GM12891 (cell line): ENCODE results near the gene TES.

Experiments
- SPI1 ChIP-seq: IDR thresholded peaks from 2 replicates; pipeline ENCODE4 v1.6.1; 2011; ENCODE audit warnings: low read depth, low read length, control low read depth
- TAF1 ChIP-seq: IDR thresholded peaks from 2 replicates; pipeline ENCODE4 v1.6.1; 2011; ENCODE audit warnings: low read depth, low read length, control low read depth

GRCh38 chr7:116293139-116293538 lies 82.8 kb downstream of the TES start:
- TF ChIP-seq SPI1 (no peak), TAF1 (no peak)
